Cerebellar nuclear complex (tissue), 1 donor: ENCODE data around the gene LRRC51.
"Not testable (repeated sequence)": the region's sequence is repeated elsewhere in the genome, so short reads cannot be mapped to it uniquely, and the experiment has no call there.

Experiments
- DNase-seq, 2 experiments: peaks; one replicate each; lab custom pipeline; 2025; lab: John Stamatoyannopoulos, UW

Gene LRRC51

GRCh38 chr11:72105888-72106287 is 25.2 kb downstream of the LRRC51 start, which contains the start of gene TOMT:
TOMT (plus strand) TSS chr11:72105924; CDS start chr11:72105952, 28 bp downstream.
- no peak for DNase-seq

GRCh38 chr11:72111300-72112142 is 30.9 kb downstream of the LRRC51 start:
- no peak for DNase-seq

- DNase-seq, result peak; percentile 96 to 99
These were observed 31.7 kb downstream of the LRRC51 start, which contains the start of gene ANAPC15 for GRCh38 chr11:72112143-72112977. ANAPC15 (minus strand) TSS chr11:72112695; CDS start chr11:72111276, 1,419 bp downstream.

GRCh38 chr11:72112978-72113808 is 32.5 kb downstream of the LRRC51 start:
- no peak for DNase-seq

GRCh38 chr11:72114570-72114969 is 33.9 kb downstream of the LRRC51 start:
- no peak for DNase-seq

GRCh38 chr11:72116019-72116755 is 35.5 kb downstream of the LRRC51 start:
- DNase-seq, result no peak

GRCh38 chr11:72119198-72119597 is 38.5 kb downstream of the LRRC51 start:
- DNase-seq, result no peak

GRCh38 chr11:72120930-72121329 is 40.3 kb downstream of the LRRC51 start:
- DNase-seq, result no peak

GRCh38 chr11:72122607-72123006 is 42.0 kb downstream of the LRRC51 start:
- DNase-seq, result no peak

GRCh38 chr11:72123117-72123653 is 42.5 kb downstream of the LRRC51 start:
- no peak for DNase-seq

- DNase-seq, result no peak
These were observed 43.4 kb downstream of the LRRC51 start for GRCh38 chr11:72124046-72124445.

GRCh38 chr11:72125956-72126355 is 45.3 kb downstream of the LRRC51 start:
- no peak for DNase-seq

GRCh38 chr11:72127923-72128322 is 47.3 kb downstream of the LRRC51 start:
- no peak for DNase-seq

- DNase-seq, result no peak
These were observed 48.7 kb downstream of the LRRC51 start for GRCh38 chr11:72129381-72129780.

GRCh38 chr11:72132646-72133045 is 52.0 kb downstream of the LRRC51 start:
- DNase-seq, result no peak

GRCh38 chr11:72135473-72135872 is 54.8 kb downstream of the LRRC51 start, which contains the start of gene FOLR3:
FOLR3 (plus strand) TSS chr11:72135725; CDS start chr11:72135953, 228 bp downstream.
- not testable (repeated sequence) for DNase-seq

GRCh38 chr11:72135891-72136683 is 55.4 kb downstream of the LRRC51 start:
- DNase-seq, result no peak

- DNase-seq, result no peak
These were observed 56.1 kb downstream of the LRRC51 start for GRCh38 chr11:72136684-72137262.

- no peak for DNase-seq
These were observed 58.3 kb downstream of the LRRC51 start for GRCh38 chr11:72138821-72139390.
